Smooth muscle cell (in vitro differentiated cells): ENCODE results near the gene TMEM179. TPM values are rescaled to one million over a fixed set of nuclear protein-coding genes. Genes with fewer than 3 reads are reported as not detected.
A peak's percentile ranks its signal among the peaks of the same experiment; 100 is the strongest.

ENCODE experiments used
- DNase-seq: peaks from one replicate; lab custom pipeline; 2025; ENCODE audit not compliant: unreplicated experiment; lab: John Stamatoyannopoulos, UW
- H2AFZ ChIP-seq: fragments of 200-600 bp; sonication (generic); 2 replicates; pipeline ENCODE4 v1.6.0; 2016; ENCODE audit warnings: antibody characterized with exemption, low read depth, mild to moderate bottlenecking
- H3F3A ChIP-seq: fragments of 200-600 bp; sonication (generic); 2 replicates; pipeline ENCODE4 v1.6.0; 2017; ENCODE audit warnings: antibody characterized with exemption, low read depth
- H3K27ac ChIP-seq: fragments of 200-600 bp; sonication (generic); 2 replicates; pipeline ENCODE4 v1.5.1; 2016; ENCODE audit warnings: low read depth, mild to moderate bottlenecking
- H3K27me3 ChIP-seq: fragments of 200-600 bp; sonication (generic); 2 replicates; pipeline ENCODE4 v1.6.1; 2016; ENCODE audit warnings: low read depth, mild to moderate bottlenecking
- H3K36me3 ChIP-seq: fragments of 200-600 bp; sonication (generic); 2 replicates; pipeline ENCODE4 v1.5.1; 2016; ENCODE audit warnings: low read depth
- H3K4me1 ChIP-seq: fragments of 200-600 bp; sonication (generic); 2 replicates; pipeline ENCODE4 v1.5.1; 2016; ENCODE audit warnings: low read depth
- H3K4me2 ChIP-seq: fragments of 200-600 bp; sonication (generic); 2 replicates; pipeline ENCODE4 v1.6.0; 2016; ENCODE audit warnings: mild to moderate bottlenecking
- H3K4me3 ChIP-seq: fragments of 200-600 bp; sonication (generic); 2 replicates; pipeline ENCODE4 v1.5.1; 2016; ENCODE audit warnings: mild to moderate bottlenecking
- H3K79me2 ChIP-seq: fragments of 200-600 bp; sonication (generic); 2 replicates; pipeline ENCODE4 v1.6.0; 2016; ENCODE audit warnings: low read depth, mild to moderate bottlenecking
- H3K9ac ChIP-seq: fragments of 200-600 bp; sonication (generic); 2 replicates; pipeline ENCODE4 v1.6.0; 2016; ENCODE audit warnings: low read depth
- H3K9me3 ChIP-seq: fragments of 200-600 bp; sonication (generic); replicated peaks from 2 replicates; pipeline ENCODE4 v1.5.1; 2016; ENCODE audit warnings: low read depth
- H4K20me1 ChIP-seq: fragments of 200-600 bp; sonication (generic); 2 replicates; pipeline ENCODE4 v1.6.0; 2016; ENCODE audit warnings: low read depth
- CTCF ChIP-seq: fragments of 200-600 bp; sonication (generic); IDR thresholded peaks from 2 replicates; pipeline ENCODE4 v1.5.1; 2017; ENCODE audit warnings: borderline replicate concordance, mild to moderate bottlenecking, antibody characterized with exemption; ENCODE audit not compliant: insufficient read depth, poor library complexity, severe bottlenecking
- WGBS: methylation state at CpG from one replicate; pipeline ENCODE4 v1.1.7; 2016; ENCODE audit warnings: low lambda C conversion rate; 5-methylcytosine and 5-hydroxymethylcytosine counted together
- polyA plus RNA-seq: library from polyadenylated mRNA; unstranded; fragments of >200 nt; fragmentation: Nextera tagmentation; extraction: Ambion mirVana; gene quantifications from 2 replicates; pipeline ENCODE4 v1.2.1, GENCODE V29; 2016
- total RNA-seq: library from RNA; depleted of rRNA; stranded (reverse); fragments of >200 nt; gene quantifications from 2 replicates; pipeline ENCODE4 v1.2.3, GENCODE V29; 2014

The TMEM179 gene
- total and polyA plus RNA-seq, 2 experiments from 2014 or later = 0.87 to 4.8 TPM

GRCh38 chr14:104610749-104611310 lies 6.3 kb upstream of the TMEM179 start:
- no peaks in the 10 kb centered on the region for H3K36me3 ChIP-seq
- no peaks in the 10 kb centered on the region for H3K4me1 ChIP-seq
- DNase-seq = no peak
- no peaks in the 10 kb centered on the region for H4K20me1 ChIP-seq
- no peak overlapping the region for H3K4me2 ChIP-seq
- H3K9me3 ChIP-seq = no peaks in the 10 kb centered on the region
- H3K27ac ChIP-seq = no peak overlapping the region
- WGBS = 91% methylated on average over 4 of the region's 4 CpGs
- H3K79me2 ChIP-seq = no peaks in the 10 kb centered on the region
- TF ChIP-seq CTCF = no peak
- H3K9ac ChIP-seq = no peak overlapping the region
- H2AFZ ChIP-seq = no peak overlapping the region
- H3K27me3 ChIP-seq = peaks cover 35% of the 10 kb centered on the region
- H3F3A ChIP-seq = no peaks in the 10 kb centered on the region
- H3K4me3 ChIP-seq = no peak overlapping the region

GRCh38 chr14:104609666-104610065 lies 5.1 kb upstream of the TMEM179 start:
- 74% methylated on average over 7 of the region's 7 CpGs for WGBS
- no peaks in the 10 kb centered on the region for H3K9me3 ChIP-seq
- H3F3A ChIP-seq = no peaks in the 10 kb centered on the region
- no peaks in the 10 kb centered on the region for H3K36me3 ChIP-seq
- H2AFZ ChIP-seq = no peak overlapping the region
- no peak for TF ChIP-seq CTCF
- H4K20me1 ChIP-seq = no peaks in the 10 kb centered on the region
- H3K9ac ChIP-seq = no peak overlapping the region
- H3K79me2 ChIP-seq = no peaks in the 10 kb centered on the region
- no peaks in the 10 kb centered on the region for H3K4me1 ChIP-seq
- DNase-seq = no peak
- no peak overlapping the region for H3K4me2 ChIP-seq
- peaks cover 46% of the 10 kb centered on the region for H3K27me3 ChIP-seq
- no peak overlapping the region for H3K4me3 ChIP-seq
- H3K27ac ChIP-seq = no peak overlapping the region

GRCh38 chr14:104603711-104604401 lies 716 bp downstream of the TMEM179 start:
- Histone ChIP-seq H3K79me2 (no peaks in the 10 kb centered on the region), H4K20me1 (no peaks in the 10 kb centered on the region), H3K36me3 (no peaks in the 10 kb centered on the region), H3K4me3 (peak overlapping the region; percentile 44), H3K27ac (no peak overlapping the region), H3K4me2 (peak overlapping the region; percentile 84), H3K9ac (no peak overlapping the region), H3K4me1 (peaks cover 6% of the 10 kb centered on the region), H3K27me3 (peaks cover 44% of the 10 kb centered on the region), H3F3A (no peaks in the 10 kb centered on the region), H2AFZ (no peak overlapping the region), H3K9me3 (no peaks in the 10 kb centered on the region)
- 76% methylated on average over 25 of the region's 32 CpGs for WGBS
- TF ChIP-seq CTCF = no peak
- no peak for DNase-seq

GRCh38 chr14:104602933-104603325 lies 1.6 kb downstream of the TMEM179 start:
- H3F3A ChIP-seq = no peaks in the 10 kb centered on the region
- H3K27me3 ChIP-seq = peaks cover 35% of the 10 kb centered on the region
- H2AFZ ChIP-seq = no peak overlapping the region
- no peak for DNase-seq
- no peak overlapping the region for H3K4me3 ChIP-seq
- H3K79me2 ChIP-seq = no peaks in the 10 kb centered on the region
- H3K9me3 ChIP-seq = no peaks in the 10 kb centered on the region
- TF ChIP-seq CTCF = no peak
- H3K27ac ChIP-seq = no peak overlapping the region
- peaks cover 6% of the 10 kb centered on the region for H3K4me1 ChIP-seq
- H3K9ac ChIP-seq = no peak overlapping the region
- no peak overlapping the region for H3K4me2 ChIP-seq
- 90% methylated on average over 7 of the region's 7 CpGs for WGBS
- no peaks in the 10 kb centered on the region for H3K36me3 ChIP-seq
- no peaks in the 10 kb centered on the region for H4K20me1 ChIP-seq
